Measurements from ENCODE around the gene FHIT.

DNA sequence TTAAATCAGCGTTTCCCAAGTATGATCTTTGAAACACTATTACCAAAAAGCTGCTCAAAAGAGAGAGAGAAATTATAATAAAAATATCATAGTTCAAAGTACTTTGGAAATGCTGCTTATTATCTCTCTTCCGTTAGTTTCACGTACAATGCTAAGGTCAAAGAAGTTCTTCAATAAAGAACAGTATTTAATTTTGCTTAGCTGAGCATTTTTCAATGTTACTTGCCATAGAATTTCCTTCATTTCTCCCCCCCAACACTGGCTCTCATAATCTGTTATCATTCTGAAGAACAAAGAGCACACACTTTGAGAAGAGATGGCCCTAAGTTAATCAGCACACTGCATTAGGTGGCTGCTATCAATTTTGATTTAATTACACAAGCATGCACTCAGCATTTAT is 1360.6 kb downstream of the FHIT start:
- TF ChIP-seq, protein P1, sequence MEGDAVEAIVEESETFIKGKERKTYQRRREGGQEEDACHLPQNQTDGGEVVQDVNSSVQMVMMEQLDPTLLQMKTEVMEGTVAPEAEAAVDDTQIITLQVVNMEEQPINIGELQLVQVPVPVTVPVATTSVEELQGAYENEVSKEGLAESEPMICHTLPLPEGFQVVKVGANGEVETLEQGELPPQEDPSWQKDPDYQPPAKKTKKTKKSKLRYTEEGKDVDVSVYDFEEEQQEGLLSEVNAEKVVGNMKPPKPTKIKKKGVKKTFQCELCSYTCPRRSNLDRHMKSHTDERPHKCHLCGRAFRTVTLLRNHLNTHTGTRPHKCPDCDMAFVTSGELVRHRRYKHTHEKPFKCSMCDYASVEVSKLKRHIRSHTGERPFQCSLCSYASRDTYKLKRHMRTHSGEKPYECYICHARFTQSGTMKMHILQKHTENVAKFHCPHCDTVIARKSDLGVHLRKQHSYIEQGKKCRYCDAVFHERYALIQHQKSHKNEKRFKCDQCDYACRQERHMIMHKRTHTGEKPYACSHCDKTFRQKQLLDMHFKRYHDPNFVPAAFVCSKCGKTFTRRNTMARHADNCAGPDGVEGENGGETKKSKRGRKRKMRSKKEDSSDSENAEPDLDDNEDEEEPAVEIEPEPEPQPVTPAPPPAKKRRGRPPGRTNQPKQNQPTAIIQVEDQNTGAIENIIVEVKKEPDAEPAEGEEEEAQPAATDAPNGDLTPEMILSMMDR (conservative IDR thresholded peaks at IDR 0.05): no peak
- no peak for TF ChIP-seq EZH2 (IDR thresholded peaks at IDR 0.05; ENCODE audit: low read depth)

All from PC-9 (cell line).